CD4-positive, alpha-beta T cell (primary cell): ENCODE measurements around the gene STXBP3. TPM values are rescaled to one million over a fixed set of nuclear protein-coding genes. Genes with fewer than 3 reads are reported as not detected.

ENCODE experiments used
- ATAC-seq: fragments of 200-7000 bp; cut with Tn5 transposase; one replicate; pipeline ENCODE4 v1.10.0; 2022; ENCODE audit warnings: mild to moderate bottlenecking; ENCODE audit not compliant: poor library complexity
- CTCF ChIA-PET: fragments of 350-600 bp; sonication (Branson Sonifier 250); formaldehyde crosslinking; loops from one replicate; lab custom pipeline; 2021; ENCODE audit warnings: antibody characterized with exemption, inconsistent platforms; lab: Charles Lee
- POLR2A ChIA-PET: fragments of 350-600 bp; sonication (Branson Sonifier 250); formaldehyde crosslinking; loops from one replicate; lab custom pipeline; 2021; ENCODE audit warnings: antibody characterized with exemption, inconsistent platforms; lab: Charles Lee
- DNase-seq, 14 experiments: peaks; one replicate each; pipeline ENCODE4 v3.0.0-alpha.2; 2013 to 2020; ENCODE audit warnings: mixed read lengths in 2 of 14
- H3K27ac ChIP-seq, 2 donors: one replicate each; pipeline versions ENCODE4 v1.5.1 to v1.7.0; 2013; ENCODE audit warnings: low read length in 2 of 2, low read depth in 1 of 2, mild to moderate bottlenecking in 1 of 2
- H3K27me3 ChIP-seq, 2 experiments: 1 replicate in 1 of 2; 2 replicates in 1 of 2; pipeline versions ENCODE4 v1.6.1 to v1.7.0; 2013; ENCODE audit warnings: low read length in 2 of 2, control low read depth in 1 of 2, mild to moderate bottlenecking in 1 of 2, moderate library complexity in 1 of 2; ENCODE audit not compliant: insufficient read depth in 2 of 2, control insufficient read depth in 1 of 2
- H3K36me3 ChIP-seq: one replicate; pipeline ENCODE4 v1.6.1; 2013; ENCODE audit warnings: low read length, control low read depth; ENCODE audit not compliant: insufficient read depth
- H3K4me1 ChIP-seq: one replicate; pipeline ENCODE4 v1.6.1; 2013; ENCODE audit warnings: low read length, control low read depth; ENCODE audit not compliant: insufficient read depth
- H3K4me3 ChIP-seq: one replicate; pipeline ENCODE4 v1.5.1; 2013; ENCODE audit warnings: mild to moderate bottlenecking, low read length, moderate library complexity
- H3K9me3 ChIP-seq, 2 experiments: 1 replicate in 1 of 2; 2 replicates in 1 of 2; pipeline versions ENCODE4 v1.6.1 to v1.7.0; 2013; ENCODE audit warnings: low read length in 2 of 2, mild to moderate bottlenecking in 2 of 2, control low read depth in 1 of 2, moderate library complexity in 1 of 2; ENCODE audit not compliant: control insufficient read depth in 1 of 2, insufficient read depth in 1 of 2
- H3K27ac Mint-ChIP-seq: one replicate; pipeline ENCODE4 v1.8.0; 2020; ENCODE audit warnings: mixed read lengths
- H3K27me3 Mint-ChIP-seq: one replicate; pipeline ENCODE4 v1.8.0; 2021; ENCODE audit warnings: mixed read lengths
- H3K36me3 Mint-ChIP-seq: one replicate; pipeline ENCODE4 v1.8.0; 2021; ENCODE audit warnings: low read depth, mixed read lengths
- H3K4me1 Mint-ChIP-seq: one replicate; pipeline ENCODE4 v1.8.0; 2021; ENCODE audit warnings: low read depth, mixed read lengths
- H3K4me3 Mint-ChIP-seq: one replicate; pipeline ENCODE4 v1.8.0; 2020; ENCODE audit warnings: mild to moderate bottlenecking, mixed read lengths
- H3K9me3 Mint-ChIP-seq: one replicate; pipeline ENCODE4 v1.8.0; 2020; ENCODE audit warnings: mixed read lengths
- CTCF ChIP-seq: fragments of 200-600 bp; IDR thresholded peaks from one replicate; pipeline ENCODE4 v1.8.0; 2022; ENCODE audit warnings: antibody characterized with exemption, mild to moderate bottlenecking
- intact Hi-C, 2 experiments: fragments of 100-400 bp; cut with DNase I in 1 of 2; cut with micrococcal nuclease in 1 of 2; formaldehyde crosslinking; loops; one replicate each; pipeline versions ENCODE4 v1.15.1 to v1.9.0; 2023 to 2025; cut with DNase I, micrococcal nuclease
- total RNA-seq, 174 experiments: library from RNA in 2 of 174; stranded (reverse) in 2 of 174; gene quantifications; one replicate each; pipeline ENCODE4 v1.2.3 and lab custom pipeline; 2021 to 2026

Gene STXBP3
- total RNA-seq, 2 experiments from 2014 or later: 41.6 to 50.5 TPM

GRCh38 chr1:108729481-108729880 is 17.0 kb upstream of the STXBP3 start:
- TF ChIP-seq CTCF: no peak
- Mint-ChIP-seq H3K4me1 (no peaks in the 10 kb centered on the region), H3K36me3 (no peaks in the 10 kb centered on the region), H3K27me3 (peaks cover 3% of the 10 kb centered on the region), H3K27ac (no peak overlapping the region), H3K4me3 (no peak overlapping the region), H3K9me3 (no peaks in the 10 kb centered on the region)
- Histone ChIP-seq H3K4me1 (no peaks in the 10 kb centered on the region), H3K36me3 (no peaks in the 10 kb centered on the region), H3K4me3 (no peak overlapping the region), H3K27me3 (no peaks in the 10 kb centered on the region), H3K27ac (no peak overlapping the region), H3K9me3 (no peaks in the 10 kb centered on the region)
- ChIA-PET POLR2A (no interaction called here), CTCF (interaction anchor here (1.2 kb wide), 1 partner anchor 12 kb away, joined by 4 read pairs; no protein-coding TSS in a partner anchor)
- DNase-seq (no peak), ATAC-seq (no peak)
- intact Hi-C loops: no loop called here

DNA sequence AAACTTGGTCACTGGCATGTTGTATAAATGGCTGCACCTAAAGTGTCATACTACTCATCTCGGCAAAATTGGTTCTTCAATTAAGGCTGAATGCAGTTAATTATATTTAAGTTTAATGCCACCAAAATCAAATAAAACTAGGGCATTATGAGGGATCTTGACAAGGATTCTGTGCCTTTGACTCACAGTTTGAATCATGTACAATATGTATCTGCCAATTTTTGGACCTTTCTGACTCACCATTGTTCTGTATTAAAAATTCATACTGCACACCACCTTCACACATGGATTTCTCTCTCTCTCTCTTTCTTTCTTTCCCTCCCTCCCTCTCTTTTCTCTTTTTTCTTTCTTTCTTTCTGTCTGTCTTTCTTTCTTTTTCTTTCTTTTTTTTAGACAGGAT is 14.1 kb upstream of the STXBP3 start:
- ChIA-PET CTCF (no interaction called here), POLR2A (no interaction called here)
- no peak for DNase-seq
- ATAC-seq: no peak
- intact Hi-C loops: no loop called here
- H3K36me3 ChIP-seq: no peaks in the 10 kb centered on the region
- no peaks in the 10 kb centered on the region for H3K36me3 Mint-ChIP-seq
- no peaks in the 10 kb centered on the region for H3K4me1 ChIP-seq
- H3K27me3 Mint-ChIP-seq: peaks cover 7% of the 10 kb centered on the region
- no peak overlapping the region for H3K4me3 Mint-ChIP-seq
- H3K9me3 Mint-ChIP-seq: no peaks in the 10 kb centered on the region
- no peak overlapping the region for H3K27ac Mint-ChIP-seq
- H3K27ac ChIP-seq: no peak overlapping the region
- no peaks in the 10 kb centered on the region for H3K9me3 ChIP-seq
- no peak overlapping the region for H3K4me3 ChIP-seq
- H3K27me3 ChIP-seq: no peaks in the 10 kb centered on the region
- no peaks in the 10 kb centered on the region for H3K4me1 Mint-ChIP-seq
- TF ChIP-seq CTCF: no peak

GRCh38 chr1:108734171-108734865 is 12.2 kb upstream of the STXBP3 start:
- Mint-ChIP-seq H3K4me3 (no peak overlapping the region), H3K27me3 (peaks cover 7% of the 10 kb centered on the region), H3K36me3 (no peaks in the 10 kb centered on the region), H3K27ac (no peak overlapping the region), H3K9me3 (no peaks in the 10 kb centered on the region), H3K4me1 (no peaks in the 10 kb centered on the region)
- DNase-seq (no peak), ATAC-seq (no peak)
- intact Hi-C loops: no loop called here
- Histone ChIP-seq H3K36me3 (no peaks in the 10 kb centered on the region), H3K4me1 (no peaks in the 10 kb centered on the region), H3K27me3 (no peaks in the 10 kb centered on the region), H3K9me3 (no peaks in the 10 kb centered on the region), H3K27ac (no peak overlapping the region), H3K4me3 (no peak overlapping the region)
- POLR2A ChIA-PET: no interaction called here
- CTCF ChIA-PET: interaction anchor here (0.7 kb wide), 1 partner anchor 41 kb away, joined by 4 read pairs; no protein-coding TSS in a partner anchor
- no peak for TF ChIP-seq CTCF
